GM10847 (cell line): ENCODE results near the gene OR10C1.

Experiments
- POLR2A ChIP-seq: IDR thresholded peaks from 2 replicates; pipeline ENCODE4 v1.6.1; 2011; ENCODE audit not compliant: insufficient read length; ENCODE audit errors: extremely low read depth

Gene OR10C1

GRCh38 chr6:29465279-29465678, 26.2 kb downstream of the OR10C1 start:
- no peak for TF ChIP-seq POLR2A

GRCh38 chr6:29465801-29466200, 26.7 kb downstream of the OR10C1 start:
- TF ChIP-seq POLR2A = no peak

GRCh38 chr6:29466241-29466640, 27.1 kb downstream of the OR10C1 start:
- no peak for TF ChIP-seq POLR2A

DNA sequence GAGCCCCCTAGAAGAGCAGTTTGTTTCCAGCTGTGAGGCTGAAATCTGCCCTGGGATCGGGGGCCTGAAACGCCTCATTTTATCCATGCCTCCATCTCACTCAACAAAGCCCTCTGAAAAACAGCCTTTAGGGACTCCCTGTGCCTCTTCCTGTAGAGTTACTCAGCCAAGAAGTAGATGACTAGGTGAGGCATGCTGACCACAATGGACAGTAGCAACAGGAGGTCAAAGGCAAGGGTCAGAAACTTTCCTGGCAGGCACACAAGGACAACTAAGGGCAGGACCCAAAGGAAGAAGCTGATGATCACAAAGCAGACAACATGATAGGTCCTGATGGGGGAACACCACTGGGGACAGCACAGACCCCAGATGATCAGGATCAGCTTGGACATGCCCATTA, 35.9 kb downstream of the OR10C1 start:
- TF ChIP-seq POLR2A = no peak

GRCh38 chr6:29477923-29478450, 38.9 kb downstream of the OR10C1 start:
- no peak for TF ChIP-seq POLR2A

DNA sequence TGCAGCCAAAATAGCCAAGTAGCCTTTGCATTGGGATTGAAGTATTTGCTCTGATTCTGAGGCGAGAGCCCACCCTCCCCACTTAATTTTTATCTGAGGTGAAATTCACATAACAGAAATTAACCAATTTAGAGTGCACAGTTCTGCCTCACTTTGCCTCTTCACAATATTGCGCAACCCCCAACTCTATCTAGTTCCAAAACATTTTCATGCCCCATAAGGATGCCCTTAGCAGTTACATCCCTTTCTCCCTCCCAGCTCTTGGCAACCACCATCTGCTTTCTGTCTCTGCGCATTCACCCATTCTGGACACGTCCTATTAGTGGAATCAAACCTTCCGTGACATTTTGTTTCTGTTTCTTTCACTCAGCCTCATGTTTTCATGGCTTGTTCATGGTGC, 39.6 kb downstream of the OR10C1 start:
- no peak for TF ChIP-seq POLR2A

- TF ChIP-seq POLR2A = no peak
These were observed 40.5 kb downstream of the OR10C1 start for GRCh38 chr6:29479560-29479959.

DNA sequence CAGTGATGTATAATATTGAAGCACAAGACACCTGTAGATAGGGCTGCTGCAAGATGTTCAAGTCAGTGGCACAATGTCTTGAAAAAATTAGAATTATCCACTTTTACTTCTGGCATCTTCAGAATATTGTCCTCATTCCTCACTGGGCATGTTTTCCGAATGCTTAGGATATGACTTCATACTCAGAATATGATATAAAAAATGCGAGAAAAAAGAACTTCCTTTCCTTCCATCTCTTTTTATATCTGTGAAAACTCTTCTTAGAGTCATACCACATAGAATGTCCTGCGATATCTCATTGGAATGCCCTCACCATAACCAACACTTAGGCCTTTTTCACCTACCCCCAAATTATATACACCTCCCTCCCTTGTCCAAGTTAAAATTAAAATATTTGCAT, 44.1 kb downstream of the OR10C1 start:
- no peak for TF ChIP-seq POLR2A

GRCh38 chr6:29483735-29484134, 44.6 kb downstream of the OR10C1 start:
- TF ChIP-seq POLR2A = no peak

- TF ChIP-seq POLR2A = no peak
These were observed 47.5 kb downstream of the OR10C1 start for GRCh38 chr6:29486577-29486976.

- TF ChIP-seq POLR2A = no peak
These were observed 48.0 kb downstream of the OR10C1 start for GRCh38 chr6:29487131-29487530.

- TF ChIP-seq POLR2A = no peak
These were observed 48.6 kb downstream of the OR10C1 start, which contains the start of gene MAS1L for GRCh38 chr6:29487660-29488059. Gene MAS1L (minus strand): TSS chr6:29487956. CDS start chr6:29487902, 54 bp downstream.

GRCh38 chr6:29488874-29489273, 49.8 kb downstream of the OR10C1 start:
- no peak for TF ChIP-seq POLR2A

GRCh38 chr6:29489286-29489685, 50.2 kb downstream of the OR10C1 start:
- TF ChIP-seq POLR2A = no peak

GRCh38 chr6:29490055-29490454, 50.9 kb downstream of the OR10C1 start:
- no peak for TF ChIP-seq POLR2A

- no peak for TF ChIP-seq POLR2A
These were observed 51.4 kb downstream of the OR10C1 start for GRCh38 chr6:29490552-29490951.
